Measurements from ENCODE around the gene SPTBN1.

DNA sequence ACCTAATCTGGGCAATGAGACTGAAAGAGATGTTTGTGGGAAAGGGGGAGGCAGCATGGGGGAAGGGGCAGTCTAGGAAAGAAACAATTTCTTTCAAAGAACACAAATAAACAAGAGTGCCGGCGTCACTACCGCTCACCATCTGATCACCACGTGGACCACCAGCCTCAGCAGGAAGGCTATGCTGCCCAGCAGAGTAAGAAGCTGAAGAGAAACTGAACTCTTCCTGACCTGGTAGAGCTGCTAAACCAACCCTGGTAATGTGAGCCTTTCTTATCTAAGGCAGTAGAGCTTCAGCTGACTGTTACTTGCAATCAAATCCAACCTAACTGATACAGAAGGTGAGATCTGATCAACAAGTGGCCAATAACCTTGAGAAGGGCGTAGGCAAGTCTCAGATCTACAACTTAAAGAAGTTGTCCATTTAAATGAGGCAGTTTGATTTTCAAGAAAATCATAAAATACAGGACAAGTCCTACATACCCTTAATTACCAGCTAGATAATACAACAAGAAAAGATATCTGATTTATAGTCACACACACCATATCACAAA, 44.2 kb upstream of the SPTBN1 start:
- TF ChIP-seq, protein P1, sequence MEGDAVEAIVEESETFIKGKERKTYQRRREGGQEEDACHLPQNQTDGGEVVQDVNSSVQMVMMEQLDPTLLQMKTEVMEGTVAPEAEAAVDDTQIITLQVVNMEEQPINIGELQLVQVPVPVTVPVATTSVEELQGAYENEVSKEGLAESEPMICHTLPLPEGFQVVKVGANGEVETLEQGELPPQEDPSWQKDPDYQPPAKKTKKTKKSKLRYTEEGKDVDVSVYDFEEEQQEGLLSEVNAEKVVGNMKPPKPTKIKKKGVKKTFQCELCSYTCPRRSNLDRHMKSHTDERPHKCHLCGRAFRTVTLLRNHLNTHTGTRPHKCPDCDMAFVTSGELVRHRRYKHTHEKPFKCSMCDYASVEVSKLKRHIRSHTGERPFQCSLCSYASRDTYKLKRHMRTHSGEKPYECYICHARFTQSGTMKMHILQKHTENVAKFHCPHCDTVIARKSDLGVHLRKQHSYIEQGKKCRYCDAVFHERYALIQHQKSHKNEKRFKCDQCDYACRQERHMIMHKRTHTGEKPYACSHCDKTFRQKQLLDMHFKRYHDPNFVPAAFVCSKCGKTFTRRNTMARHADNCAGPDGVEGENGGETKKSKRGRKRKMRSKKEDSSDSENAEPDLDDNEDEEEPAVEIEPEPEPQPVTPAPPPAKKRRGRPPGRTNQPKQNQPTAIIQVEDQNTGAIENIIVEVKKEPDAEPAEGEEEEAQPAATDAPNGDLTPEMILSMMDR (IDR thresholded peaks at IDR 0.05; ENCODE audit: low read length): no peak
- TF ChIP-seq EZH2 (IDR thresholded peaks at IDR 0.05; ENCODE audit: borderline replicate concordance, low read length): no peak

Data from OCI-LY1 (cell line).